Smooth muscle cell of bladder (primary cell): Measurements from ENCODE around the gene LRRN4. TPM values are rescaled to one million over a fixed set of nuclear protein-coding genes. Genes with fewer than 3 reads are reported as not detected.

Source experiments
- total RNA-seq: library from RNA; depleted of rRNA; stranded (reverse); fragments of >200 nt; gene quantifications from 2 replicates; pipeline ENCODE4 v1.2.3, GENCODE V29; 2014

LRRN4 gene
- total RNA-seq = under 0.01 TPM in 1 of 2 replicates, not detected in the other

GRCh38 chr20:6053776-6054688, at the start of gene LRRN4:
LRRN4 (minus strand) TSS chr20:6054060; CDS start chr20:6052799, 1,261 bp downstream.

Other genes with a start within 250 kb of the LRRN4 start
- gene CHGB, start 142.6 kb downstream of the LRRN4 start, total RNA-seq = under 0.01 and 0.09 TPM in 2 replicates
- 5.8 and 7.5 TPM in 2 replicates for gene TRMT6, start 103.5 kb downstream of the LRRN4 start, total RNA-seq
- gene MCM8, start 103.4 kb downstream of the LRRN4 start, total RNA-seq = 2.3 and 2.6 TPM in 2 replicates
- 38.1 and 40.0 TPM in 2 replicates for gene CRLS1, start 47.9 kb downstream of the LRRN4 start, total RNA-seq
- 2.8 and 4.3 TPM in 2 replicates for gene FERMT1, start 69.0 kb upstream of the LRRN4 start, total RNA-seq